Measurements from ENCODE around the gene ATXN2.
A peak's percentile ranks its signal among the peaks of the same experiment; 100 is the strongest.
"Not testable (repeated sequence)": the region's sequence is repeated elsewhere in the genome, so short reads cannot be mapped to it uniquely, and the experiment has no call there.

Gene ATXN2

GRCh38 chr12:111505601-111506036, 93.5 kb downstream of the ATXN2 start:
- no peak for DNase-seq
- no peaks in the 10 kb centered on the region for H3K9me3 ChIP-seq (ENCODE audit: severe bottlenecking)
- H3K36me3 ChIP-seq = peaks cover 42% of the 10 kb centered on the region
- no peak for TF ChIP-seq CTCF (IDR thresholded peaks at IDR 0.05; ENCODE audit: low read depth, low read length)
- H3K27me3 ChIP-seq (ENCODE audit: insufficient read depth, low read depth, severe bottlenecking) = no peaks in the 10 kb centered on the region
- H3K4me3 ChIP-seq (ENCODE audit: low read depth, low read length) = no peak overlapping the region
- no peak overlapping the region for H3K27ac ChIP-seq

GRCh38 chr12:111503116-111503515, 96.0 kb downstream of the ATXN2 start:
- Histone ChIP-seq H3K4me3 (ENCODE audit: low read depth, low read length) (no peak overlapping the region), H3K36me3 (peaks cover 28% of the 10 kb centered on the region), H3K27ac (peak overlapping the region; percentile 70), H3K9me3 (ENCODE audit: severe bottlenecking) (no peaks in the 10 kb centered on the region), H3K27me3 (ENCODE audit: insufficient read depth, low read depth, severe bottlenecking) (no peaks in the 10 kb centered on the region)
- peak; percentile 61 for DNase-seq
- no peak for TF ChIP-seq CTCF (IDR thresholded peaks at IDR 0.05; ENCODE audit: low read depth, low read length)

DNA sequence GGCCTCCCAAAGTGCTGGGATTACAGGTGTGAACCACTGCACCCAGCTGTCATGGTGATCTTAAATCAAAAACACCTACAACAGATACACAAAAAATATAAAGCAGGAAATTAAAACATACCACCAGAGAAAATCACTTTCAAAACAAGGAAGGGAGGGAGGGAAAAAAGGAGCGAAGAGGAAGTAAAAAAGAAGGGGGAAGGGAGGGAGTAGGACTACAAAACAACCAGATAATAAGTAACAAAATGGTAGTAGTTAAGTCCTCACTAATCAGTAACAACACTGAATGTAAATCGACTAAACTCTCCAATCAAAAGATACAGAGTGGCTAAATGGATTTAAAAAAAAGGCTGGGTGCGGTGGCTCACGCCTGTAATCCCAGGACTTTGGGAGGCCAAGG, 104.4 kb downstream of the ATXN2 start:
- no peak overlapping the region for H3K4me3 ChIP-seq (ENCODE audit: low read depth, low read length)
- no peak for TF ChIP-seq CTCF (IDR thresholded peaks at IDR 0.05; ENCODE audit: low read depth, low read length)
- H3K9me3 ChIP-seq (ENCODE audit: severe bottlenecking) = peaks cover 3% of the 10 kb centered on the region
- peaks cover 64% of the 10 kb centered on the region for H3K36me3 ChIP-seq
- no peaks in the 10 kb centered on the region for H3K27me3 ChIP-seq (ENCODE audit: insufficient read depth, low read depth, severe bottlenecking)
- no peak overlapping the region for H3K27ac ChIP-seq
- no peak for DNase-seq

- not testable (repeated sequence) for H3K9me3 ChIP-seq (ENCODE audit: severe bottlenecking); H3K4me3 ChIP-seq (ENCODE audit: low read depth, low read length); H3K27ac ChIP-seq; DNase-seq; H3K27me3 ChIP-seq (ENCODE audit: insufficient read depth, low read depth, severe bottlenecking)
- peaks cover 62% of the 10 kb centered on the region for H3K36me3 ChIP-seq
Measured at GRCh38 chr12:111492979-111493378, 106.1 kb downstream of the ATXN2 start.

DNA sequence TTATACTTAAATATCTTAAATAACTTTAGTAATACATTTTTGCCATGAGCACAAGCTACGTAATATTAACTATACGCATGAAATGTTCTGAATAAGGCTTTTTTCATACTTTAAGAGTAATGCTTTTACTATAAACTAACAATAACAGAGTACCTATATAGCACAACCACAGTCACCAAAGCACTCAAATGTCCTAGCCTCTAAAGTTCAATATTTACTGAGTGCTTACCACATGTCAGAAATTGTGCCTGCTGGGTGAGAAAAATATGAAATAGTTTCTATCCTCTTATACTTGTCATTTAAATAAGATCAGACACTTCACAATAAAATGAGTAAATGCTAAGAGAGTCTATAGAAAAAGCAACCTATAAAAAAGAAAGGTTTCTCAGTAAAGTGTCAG, 110.3 kb downstream of the ATXN2 start:
- Histone ChIP-seq H3K27ac (peak overlapping the region; percentile 6; the same call in 1 of the 2 replicates), H3K36me3 (peaks cover 69% of the 10 kb centered on the region), H3K4me3 (ENCODE audit: low read depth, low read length) (no peak overlapping the region), H3K27me3 (ENCODE audit: insufficient read depth, low read depth, severe bottlenecking) (no peaks in the 10 kb centered on the region), H3K9me3 (ENCODE audit: severe bottlenecking) (no peaks in the 10 kb centered on the region)
- no peak for TF ChIP-seq CTCF (IDR thresholded peaks at IDR 0.05; ENCODE audit: low read depth, low read length)
- DNase-seq = no peak

DNA sequence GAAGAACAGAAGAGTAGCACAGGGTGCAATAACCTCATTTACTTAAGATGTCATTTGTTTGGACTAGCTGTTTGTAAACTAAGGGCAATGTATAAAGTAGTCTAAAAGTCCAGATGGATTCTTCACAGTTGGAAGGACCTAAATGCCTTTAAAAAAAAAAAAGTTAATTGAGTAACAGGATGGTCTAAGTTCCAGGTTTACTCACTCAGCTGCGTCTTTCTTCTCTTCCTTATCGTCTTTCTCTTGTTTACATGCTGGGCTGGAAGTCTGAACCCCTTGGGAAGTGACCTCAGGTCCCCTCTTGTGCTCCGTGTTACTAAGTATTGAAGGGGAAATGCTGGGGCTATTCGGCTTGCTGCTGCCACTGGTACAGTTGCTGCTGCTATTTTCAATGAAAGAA, 110.8 kb downstream of the ATXN2 start:
- peak; percentile 25 for DNase-seq
- TF ChIP-seq CTCF (IDR thresholded peaks at IDR 0.05; ENCODE audit: low read depth, low read length) = no peak
- no peaks in the 10 kb centered on the region for H3K27me3 ChIP-seq (ENCODE audit: insufficient read depth, low read depth, severe bottlenecking)
- H3K36me3 ChIP-seq = peaks cover 69% of the 10 kb centered on the region
- H3K4me3 ChIP-seq (ENCODE audit: low read depth, low read length) = no peak overlapping the region
- no peaks in the 10 kb centered on the region for H3K9me3 ChIP-seq (ENCODE audit: severe bottlenecking)
- H3K27ac ChIP-seq = peak overlapping the region; percentile 6; the same call in 1 of the 2 replicates
